ENCODE results near the gene CABP2. TPM values are rescaled to one million over a fixed set of nuclear protein-coding genes. Genes with fewer than 3 reads are reported as not detected.

Gene CABP2
- total RNA-seq, 2 experiments from 2014 or later, result not detected

GRCh38 chr11:67503119-67504004 is 19.9 kb downstream of the CABP2 start:
- peaks cover 49% of the 10 kb centered on the region for H3K36me3 Mint-ChIP-seq (ENCODE audit: low read depth)
- no peak for DNase-seq
- H3K4me1 Mint-ChIP-seq, result peaks cover 46% of the 10 kb centered on the region
- H3K9me3 Mint-ChIP-seq, result no peaks in the 10 kb centered on the region
- ChIA-PET POLR2A (interaction anchor here (0.6 to 2.9 kb wide), 6 partner anchors 11 to 99 kb away, joined by 3 to 12 read pairs (median 4); partner anchors contain the start of genes PTPRCAP and TBC1D10C), CTCF (no interaction called here)
- H3K27me3 Mint-ChIP-seq, result no peaks in the 10 kb centered on the region
- peak overlapping the region; percentile 70 for H3K4me3 Mint-ChIP-seq
- H3K27ac Mint-ChIP-seq, result peak overlapping the region; percentile 54

- no peaks in the 10 kb centered on the region for H3K9me3 Mint-ChIP-seq
- H3K4me1 Mint-ChIP-seq, result peaks cover 44% of the 10 kb centered on the region
- CTCF ChIA-PET, result no interaction called here
- POLR2A ChIA-PET, result interaction anchor here (1.3 to 2.2 kb wide), 4 partner anchors 10 to 65 kb away, joined by 4 to 6 read pairs (median 4); partner anchors contain the start of gene PTPRCAP
- peaks cover 57% of the 10 kb centered on the region for H3K36me3 Mint-ChIP-seq (ENCODE audit: low read depth)
- H3K27ac Mint-ChIP-seq, result no peak overlapping the region
- H3K4me3 Mint-ChIP-seq, result peak overlapping the region; percentile 70
- no peaks in the 10 kb centered on the region for H3K27me3 Mint-ChIP-seq
- DNase-seq, result no peak
These were observed 20.8 kb downstream of the CABP2 start for GRCh38 chr11:67502328-67502979.

GRCh38 chr11:67501854-67502253 is 21.4 kb downstream of the CABP2 start:
- POLR2A ChIA-PET, result interaction anchor here (1.4 to 2.2 kb wide), 3 partner anchors 10 to 64 kb away, joined by 4 to 6 read pairs (median 4); partner anchors contain the start of gene PTPRCAP
- no peak for DNase-seq
- no peaks in the 10 kb centered on the region for H3K9me3 Mint-ChIP-seq

GRCh38 chr11:67500831-67501715 is 22.2 kb downstream of the CABP2 start:
- Mint-ChIP-seq H3K4me3 (no peak overlapping the region), H3K4me1 (peaks cover 30% of the 10 kb centered on the region), H3K27ac (no peak overlapping the region), H3K36me3 (ENCODE audit: low read depth) (peaks cover 52% of the 10 kb centered on the region), H3K9me3 (no peaks in the 10 kb centered on the region), H3K27me3 (no peaks in the 10 kb centered on the region)
- POLR2A ChIA-PET, result interaction anchor here (1.4 to 2.2 kb wide), 2 partner anchors 17 to 63 kb away, joined by 4 to 6 read pairs; partner anchors contain the start of gene PTPRCAP
- no peak for DNase-seq
- CTCF ChIA-PET, result no interaction called here

More at GRCh38 chr11:67501854-67502253, 21.4 kb downstream of the CABP2 start:
- CTCF ChIA-PET, result no interaction called here
- Mint-ChIP-seq H3K27me3 (no peaks in the 10 kb centered on the region), H3K4me3 (no peak overlapping the region), H3K27ac (no peak overlapping the region), H3K4me1 (peaks cover 38% of the 10 kb centered on the region), H3K36me3 (ENCODE audit: low read depth) (peaks cover 58% of the 10 kb centered on the region)

- Mint-ChIP-seq H3K27ac (no peak overlapping the region), H3K4me3 (no peak overlapping the region)
- POLR2A ChIA-PET, result interaction anchor here (0.8 kb wide), 1 partner anchor 10 kb away, joined by 3 read pairs; no protein-coding TSS in a partner anchor
These were observed 22.8 kb downstream of the CABP2 start for GRCh38 chr11:67500484-67500821.

GRCh38 chr11:67499808-67500483 is 23.3 kb downstream of the CABP2 start:
- no peaks in the 10 kb centered on the region for H3K27me3 Mint-ChIP-seq
- H3K9me3 Mint-ChIP-seq, result no peaks in the 10 kb centered on the region
- H3K4me1 Mint-ChIP-seq, result peaks cover 23% of the 10 kb centered on the region
- H3K27ac Mint-ChIP-seq, result no peak overlapping the region
- no peak overlapping the region for H3K4me3 Mint-ChIP-seq
- no peak for DNase-seq
- ChIA-PET CTCF (no interaction called here), POLR2A (interaction anchor here (0.8 kb wide), 1 partner anchor 10 kb away, joined by 3 read pairs; no protein-coding TSS in a partner anchor)
- H3K36me3 Mint-ChIP-seq (ENCODE audit: low read depth), result peaks cover 58% of the 10 kb centered on the region

More at GRCh38 chr11:67500484-67500821, 22.8 kb downstream of the CABP2 start:
- no peaks in the 10 kb centered on the region for H3K27me3 Mint-ChIP-seq
- no peaks in the 10 kb centered on the region for H3K9me3 Mint-ChIP-seq
- CTCF ChIA-PET, result no interaction called here
- peaks cover 24% of the 10 kb centered on the region for H3K4me1 Mint-ChIP-seq
- DNase-seq, result no peak
- peaks cover 58% of the 10 kb centered on the region for H3K36me3 Mint-ChIP-seq (ENCODE audit: low read depth)

- Mint-ChIP-seq H3K4me1 (peaks cover 21% of the 10 kb centered on the region), H3K4me3 (no peak overlapping the region), H3K36me3 (ENCODE audit: low read depth) (peaks cover 62% of the 10 kb centered on the region), H3K27ac (no peak overlapping the region), H3K27me3 (no peaks in the 10 kb centered on the region), H3K9me3 (no peaks in the 10 kb centered on the region)
- DNase-seq, result no peak
- ChIA-PET CTCF (no interaction called here), POLR2A (no interaction called here)
These were observed 24.7 kb downstream of the CABP2 start for GRCh38 chr11:67498544-67498972.

- no peak overlapping the region for H3K27ac Mint-ChIP-seq
- ChIA-PET CTCF (no interaction called here), POLR2A (no interaction called here)
- peaks cover 60% of the 10 kb centered on the region for H3K36me3 Mint-ChIP-seq (ENCODE audit: low read depth)
- H3K9me3 Mint-ChIP-seq, result no peaks in the 10 kb centered on the region
- H3K4me3 Mint-ChIP-seq, result no peak overlapping the region
- peaks cover 14% of the 10 kb centered on the region for H3K4me1 Mint-ChIP-seq
- DNase-seq, result no peak
- no peaks in the 10 kb centered on the region for H3K27me3 Mint-ChIP-seq
These were observed 25.5 kb downstream of the CABP2 start for GRCh38 chr11:67497656-67498291.

GRCh38 chr11:67496113-67496512 is 27.1 kb downstream of the CABP2 start:
- Mint-ChIP-seq H3K4me3 (no peak overlapping the region), H3K4me1 (peaks cover 7% of the 10 kb centered on the region), H3K27ac (no peak overlapping the region), H3K9me3 (no peaks in the 10 kb centered on the region), H3K27me3 (no peaks in the 10 kb centered on the region), H3K36me3 (ENCODE audit: low read depth) (peaks cover 50% of the 10 kb centered on the region)
- DNase-seq, result no peak
- ChIA-PET POLR2A (no interaction called here), CTCF (no interaction called here)

- Mint-ChIP-seq H3K27ac (no peak overlapping the region), H3K4me1 (peaks cover under 1% of the 10 kb centered on the region), H3K27me3 (no peaks in the 10 kb centered on the region), H3K9me3 (no peaks in the 10 kb centered on the region), H3K36me3 (ENCODE audit: low read depth) (peaks cover 49% of the 10 kb centered on the region), H3K4me3 (no peak overlapping the region)
- CTCF ChIA-PET, result no interaction called here
- POLR2A ChIA-PET, result no interaction called here
- DNase-seq, result no peak
These were observed 27.8 kb downstream of the CABP2 start for GRCh38 chr11:67495234-67496005.

- Mint-ChIP-seq H3K9me3 (no peaks in the 10 kb centered on the region), H3K36me3 (ENCODE audit: low read depth) (peaks cover 52% of the 10 kb centered on the region), H3K27ac (no peak overlapping the region), H3K4me1 (peaks cover 3% of the 10 kb centered on the region), H3K27me3 (no peaks in the 10 kb centered on the region), H3K4me3 (no peak overlapping the region)
- no peak for DNase-seq
- POLR2A ChIA-PET, result no interaction called here
- CTCF ChIA-PET, result no interaction called here
These were observed 28.6 kb downstream of the CABP2 start for GRCh38 chr11:67494371-67495233.
